Vagina (tissue), 2 donors: ENCODE data around the gene FGF6.

ENCODE experiments used
- CTCF ChIP-seq, 3 experiments: fragments of 450-650 bp in 2 of 3; fragments of 200-600 bp in 1 of 3; sonication (generic) in 1 of 3; IDR thresholded peaks; one replicate each; pipeline ENCODE4 v1.5.1; 2017 to 2019; ENCODE audit warnings: antibody characterized with exemption in 3 of 3, mild to moderate bottlenecking in 2 of 3, moderate library complexity in 2 of 3
- POLR2A ChIP-seq, 2 donors: fragments of 450-650 bp; IDR thresholded peaks; one replicate each; pipeline ENCODE4 v1.6.1; 2017; ENCODE audit warnings: antibody characterized with exemption in 2 of 2, mild to moderate bottlenecking in 2 of 2, moderate library complexity in 2 of 2
- POLR2AphosphoS5 ChIP-seq, 2 donors: sonication (generic); formaldehyde crosslinking; IDR thresholded peaks; one replicate each; pipeline ENCODE4 v1.9.0; 2017; ENCODE audit warnings: antibody characterized with exemption in 2 of 2, mild to moderate bottlenecking in 2 of 2, low read depth in 1 of 2; ENCODE audit not compliant: insufficient read depth in 1 of 2

DNA sequence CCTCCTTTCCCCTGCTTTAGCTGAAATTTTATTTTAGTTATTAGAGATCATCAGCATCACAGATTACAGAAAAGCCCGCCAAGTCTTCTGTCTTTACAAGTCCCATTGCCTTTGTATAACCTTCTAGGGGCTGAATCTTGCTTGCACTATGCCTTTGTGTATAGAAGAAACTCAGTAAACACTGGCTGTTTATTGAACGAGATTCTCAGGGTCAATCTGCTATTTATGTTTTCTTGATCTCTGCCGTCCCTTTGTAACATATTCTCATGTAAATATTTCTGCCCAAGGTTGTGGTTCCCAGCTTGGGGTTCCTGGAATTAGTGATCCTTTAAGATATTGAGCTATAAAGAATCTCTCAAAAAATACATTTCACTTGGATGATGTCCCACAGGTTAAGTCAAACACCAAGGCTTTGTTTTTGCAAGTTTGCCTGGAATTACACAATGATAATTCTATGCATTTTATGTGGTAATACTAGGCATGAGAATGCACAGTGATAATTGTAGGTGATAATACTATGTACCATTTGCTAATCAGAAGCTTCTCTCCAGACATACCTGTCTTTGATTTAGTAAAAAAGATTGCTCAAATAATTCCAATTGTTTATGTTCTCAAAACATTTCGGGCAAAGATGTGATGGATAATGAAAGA is 40.6 kb upstream of the FGF6 start:
- TF ChIP-seq CTCF (IDR thresholded peaks at IDR 0.05) (no peak), POLR2A (IDR thresholded peaks at IDR 0.05) (no peak), POLR2AphosphoS5 (IDR thresholded peaks at IDR 0.05; ENCODE audit: insufficient read depth in 1 of 2, low read depth in 1 of 2) (no peak)
